IPS DF 4.7 (cell line): ENCODE results near the gene FTHL17.

Experiments
- DNase-seq: peaks from one replicate; pipeline ENCODE4 v3.0.0-alpha.2; 2013; ENCODE audit warnings: low spot score; ENCODE audit errors: extremely low read depth

Gene FTHL17

GRCh38 chrX:31038575-31039326, 33.1 kb downstream of the FTHL17 start:
- DNase-seq: no peak

GRCh38 chrX:31036895-31037294, 34.9 kb downstream of the FTHL17 start:
- DNase-seq: no peak

- no peak for DNase-seq
Observed at GRCh38 chrX:31027351-31027750, 44.5 kb downstream of the FTHL17 start.

GRCh38 chrX:31024866-31025265, 47.0 kb downstream of the FTHL17 start:
- DNase-seq: no peak

GRCh38 chrX:31021537-31021936, 50.3 kb downstream of the FTHL17 start:
- DNase-seq: no peak
